Smooth muscle cell (in vitro differentiated cells): ENCODE results near the gene CYP2A7. TPM values are rescaled to one million over a fixed set of nuclear protein-coding genes. Genes with fewer than 3 reads are reported as not detected.
"Not testable (repeated sequence)": the region's sequence is repeated elsewhere in the genome, so short reads cannot be mapped to it uniquely, and the experiment has no call there.

Experiments
- DNase-seq: peaks from one replicate; lab custom pipeline; 2025; ENCODE audit not compliant: unreplicated experiment; lab: John Stamatoyannopoulos, UW
- H2AFZ ChIP-seq: fragments of 200-600 bp; sonication (generic); 2 replicates; pipeline ENCODE4 v1.6.0; 2016; ENCODE audit warnings: antibody characterized with exemption, low read depth, mild to moderate bottlenecking
- H3F3A ChIP-seq: fragments of 200-600 bp; sonication (generic); 2 replicates; pipeline ENCODE4 v1.6.0; 2017; ENCODE audit warnings: antibody characterized with exemption, low read depth
- H3K27ac ChIP-seq: fragments of 200-600 bp; sonication (generic); 2 replicates; pipeline ENCODE4 v1.5.1; 2016; ENCODE audit warnings: low read depth, mild to moderate bottlenecking
- H3K27me3 ChIP-seq: fragments of 200-600 bp; sonication (generic); 2 replicates; pipeline ENCODE4 v1.6.1; 2016; ENCODE audit warnings: low read depth, mild to moderate bottlenecking
- H3K36me3 ChIP-seq: fragments of 200-600 bp; sonication (generic); 2 replicates; pipeline ENCODE4 v1.5.1; 2016; ENCODE audit warnings: low read depth
- H3K4me1 ChIP-seq: fragments of 200-600 bp; sonication (generic); 2 replicates; pipeline ENCODE4 v1.5.1; 2016; ENCODE audit warnings: low read depth
- H3K4me2 ChIP-seq: fragments of 200-600 bp; sonication (generic); 2 replicates; pipeline ENCODE4 v1.6.0; 2016; ENCODE audit warnings: mild to moderate bottlenecking
- H3K4me3 ChIP-seq: fragments of 200-600 bp; sonication (generic); 2 replicates; pipeline ENCODE4 v1.5.1; 2016; ENCODE audit warnings: mild to moderate bottlenecking
- H3K79me2 ChIP-seq: fragments of 200-600 bp; sonication (generic); 2 replicates; pipeline ENCODE4 v1.6.0; 2016; ENCODE audit warnings: low read depth, mild to moderate bottlenecking
- H3K9ac ChIP-seq: fragments of 200-600 bp; sonication (generic); 2 replicates; pipeline ENCODE4 v1.6.0; 2016; ENCODE audit warnings: low read depth
- H3K9me3 ChIP-seq: fragments of 200-600 bp; sonication (generic); replicated peaks from 2 replicates; pipeline ENCODE4 v1.5.1; 2016; ENCODE audit warnings: low read depth
- H4K20me1 ChIP-seq: fragments of 200-600 bp; sonication (generic); 2 replicates; pipeline ENCODE4 v1.6.0; 2016; ENCODE audit warnings: low read depth
- CTCF ChIP-seq: fragments of 200-600 bp; sonication (generic); IDR thresholded peaks from 2 replicates; pipeline ENCODE4 v1.5.1; 2017; ENCODE audit warnings: borderline replicate concordance, mild to moderate bottlenecking, antibody characterized with exemption; ENCODE audit not compliant: insufficient read depth, poor library complexity, severe bottlenecking
- WGBS: methylation state at CpG from one replicate; pipeline ENCODE4 v1.1.7; 2016; ENCODE audit warnings: low lambda C conversion rate; 5-methylcytosine and 5-hydroxymethylcytosine counted together
- polyA plus RNA-seq: library from polyadenylated mRNA; unstranded; fragments of >200 nt; fragmentation: Nextera tagmentation; extraction: Ambion mirVana; gene quantifications from 2 replicates; pipeline ENCODE4 v1.2.1, GENCODE V29; 2016
- total RNA-seq: library from RNA; depleted of rRNA; stranded (reverse); fragments of >200 nt; gene quantifications from 2 replicates; pipeline ENCODE4 v1.2.3, GENCODE V29; 2014

Gene CYP2A7
- total and polyA plus RNA-seq, 2 experiments from 2014 or later: not detected

GRCh38 chr19:40842012-40842411 is 40.0 kb downstream of the CYP2A7 start:
- not testable (repeated sequence) for H3K4me3 ChIP-seq, H3K27ac ChIP-seq, H3K4me2 ChIP-seq, H3F3A ChIP-seq, H3K79me2 ChIP-seq, H3K27me3 ChIP-seq, H3K4me1 ChIP-seq, DNase-seq, H3K36me3 ChIP-seq, H3K9me3 ChIP-seq, H2AFZ ChIP-seq, H4K20me1 ChIP-seq, H3K9ac ChIP-seq
- WGBS: 90% methylated on average over 2 of the region's 3 CpGs

GRCh38 chr19:40838477-40838876 is 43.6 kb downstream of the CYP2A7 start:
- H3K27ac ChIP-seq, H3F3A ChIP-seq: not testable (repeated sequence)
- WGBS: 57% methylated on average over 1 of the region's 1 CpG

GRCh38 chr19:40836754-40837429 is 45.1 kb downstream of the CYP2A7 start:
- Histone ChIP-seq H4K20me1 (no peaks in the 10 kb centered on the region), H3K36me3 (no peaks in the 10 kb centered on the region), H3K27ac (no peak overlapping the region), H3K4me3 (no peak overlapping the region), H3K4me1 (no peaks in the 10 kb centered on the region), H3F3A (no peaks in the 10 kb centered on the region), H3K9ac (no peak overlapping the region), H2AFZ (no peak overlapping the region), H3K4me2 (no peak overlapping the region), H3K9me3 (no peaks in the 10 kb centered on the region), H3K79me2 (no peaks in the 10 kb centered on the region), H3K27me3 (no peaks in the 10 kb centered on the region)
- DNase-seq: no peak
- WGBS: 87% methylated on average over 6 of the region's 6 CpGs
- no peak for TF ChIP-seq CTCF

More at GRCh38 chr19:40838477-40838876, 43.6 kb downstream of the CYP2A7 start:
- H3K4me1 ChIP-seq, H3K9me3 ChIP-seq, DNase-seq, H3K27me3 ChIP-seq, H3K9ac ChIP-seq, H2AFZ ChIP-seq, H3K4me2 ChIP-seq, H3K36me3 ChIP-seq, H3K4me3 ChIP-seq, H4K20me1 ChIP-seq, H3K79me2 ChIP-seq: not testable (repeated sequence)

- H3K27ac ChIP-seq: peak overlapping the region; percentile 30
- H3K27me3 ChIP-seq, H2AFZ ChIP-seq, H3F3A ChIP-seq, H3K4me3 ChIP-seq, H3K4me2 ChIP-seq, DNase-seq, H3K9me3 ChIP-seq, H3K79me2 ChIP-seq, H4K20me1 ChIP-seq, H3K4me1 ChIP-seq, H3K36me3 ChIP-seq, H3K9ac ChIP-seq: not testable (repeated sequence)
- WGBS: 31% methylated on average over 7 of the region's 7 CpGs
Measured at GRCh38 chr19:40833728-40834533, 48.1 kb downstream of the CYP2A7 start.

- H3K9me3 ChIP-seq, H3K4me3 ChIP-seq, H2AFZ ChIP-seq, H3K27ac ChIP-seq, H3K79me2 ChIP-seq, H3K4me2 ChIP-seq, H4K20me1 ChIP-seq, DNase-seq, H3K4me1 ChIP-seq, H3K9ac ChIP-seq, H3F3A ChIP-seq, H3K36me3 ChIP-seq, H3K27me3 ChIP-seq: not testable (repeated sequence)
- WGBS: 83% methylated on average over 4 of the region's 4 CpGs
Measured at GRCh38 chr19:40832431-40832790, 49.6 kb downstream of the CYP2A7 start.
